ENCODE measurements around the gene SLC25A12. TPM values are rescaled to one million over a fixed set of nuclear protein-coding genes. Genes with fewer than 3 reads are reported as not detected.

Gene SLC25A12
- polyA plus RNA-seq, 1 of the 3 experiments (the other 2 are of a cell fraction): 13.0 TPM

DNA sequence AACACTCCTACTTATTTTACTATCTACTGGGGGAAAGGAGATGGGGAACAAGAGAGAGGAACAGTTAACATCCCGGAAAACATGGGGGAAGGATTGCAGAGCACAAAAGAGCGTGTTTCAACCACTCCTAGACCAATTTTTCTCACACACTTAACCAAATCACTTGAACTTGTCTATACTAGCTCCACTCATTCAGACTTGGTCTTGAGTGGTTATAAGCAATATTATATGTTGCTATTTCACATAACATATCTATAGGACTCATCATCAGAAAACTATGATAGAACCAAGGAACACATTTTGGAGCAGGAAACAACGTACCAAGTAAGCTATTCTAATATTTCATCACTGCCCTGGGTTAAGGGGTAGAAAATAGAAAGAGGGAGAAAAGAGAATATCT, 31.5 kb downstream of the SLC25A12 start:
- no peak overlapping the region for H2AFZ ChIP-seq (ENCODE audit: low read depth)
- no peaks in the 10 kb centered on the region for H4K20me1 ChIP-seq (ENCODE audit: insufficient read depth)
- POLR2A ChIA-PET: no interaction called here
- CTCF ChIA-PET: no interaction called here
- TF ChIP-seq TEAD4 (IDR thresholded peaks at IDR 0.05; ENCODE audit: borderline replicate concordance, insufficient read depth): no peak
- TF ChIP-seq EP300 (IDR thresholded peaks at IDR 0.05; ENCODE audit: borderline replicate concordance in 1 of 2, low read depth in 1 of 2, low read length in 1 of 2): no peak
- no peak for TF ChIP-seq MXI1 (IDR thresholded peaks at IDR 0.05; ENCODE audit: low read depth, low read length)
- TF ChIP-seq NFIC (IDR thresholded peaks at IDR 0.05; ENCODE audit: borderline replicate concordance): no peak
- H3K9me2 ChIP-seq: no peaks in the 10 kb centered on the region
- no peaks in the 10 kb centered on the region for H3K4me1 ChIP-seq (ENCODE audit: control insufficient read depth in 1 of 2, insufficient read depth in 2 of 2, low read depth in 1 of 2, low read length in 1 of 2)
- WGBS (ENCODE audit: low lambda C conversion rate): 95% methylated on average over 3 of the region's 3 CpGs
- no peak for DNase-seq
- no peaks in the 10 kb centered on the region for H3K36me3 ChIP-seq (replicated peaks in 1 of 2; ENCODE audit: control insufficient read depth in 1 of 2, insufficient read depth in 2 of 2, low read length in 1 of 2)
- H3F3A ChIP-seq (replicated peaks; ENCODE audit: insufficient read depth): no peaks in the 10 kb centered on the region
- H3K4me2 ChIP-seq: no peak overlapping the region
- no peaks in the 10 kb centered on the region for H3K9me3 ChIP-seq
- H3K4me3 ChIP-seq (ENCODE audit: low read depth in 2 of 2, low read length in 1 of 2): no peak overlapping the region
- H3K79me2 ChIP-seq (ENCODE audit: insufficient read depth): no peaks in the 10 kb centered on the region; the same call in 1 of the 2 replicates
- no peaks in the 10 kb centered on the region for H3K27me3 ChIP-seq (ENCODE audit: insufficient read depth)
- no peak overlapping the region for H3K27ac ChIP-seq (ENCODE audit: low read depth in 2 of 2, low read length in 1 of 2)
- no peak overlapping the region for H3K9ac ChIP-seq

DNA sequence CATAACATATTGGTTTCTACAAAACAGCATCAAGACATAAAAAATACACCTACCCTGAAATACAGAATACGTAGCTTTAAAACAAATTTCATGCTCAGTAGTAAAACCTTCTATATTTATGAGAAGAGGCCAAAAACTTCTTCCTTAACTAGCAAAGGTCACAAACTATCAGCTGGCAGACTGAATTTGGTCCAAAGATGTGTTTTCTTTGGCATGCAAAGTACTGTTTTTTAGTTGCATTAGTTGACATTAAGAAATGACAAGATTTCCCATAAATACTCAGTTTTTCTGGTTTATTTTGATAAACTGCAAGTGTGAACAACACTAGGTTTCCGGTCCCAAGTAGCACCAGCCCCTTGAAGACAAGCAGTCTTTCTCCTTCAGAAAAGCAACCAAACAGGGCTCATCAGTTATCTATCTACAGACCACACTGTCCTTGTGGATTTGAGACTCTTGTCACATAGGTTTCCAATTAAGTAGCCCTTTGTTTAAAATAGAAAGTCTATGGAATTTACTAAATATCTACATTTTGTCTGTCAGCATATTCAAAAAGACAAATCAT, 35.6 kb downstream of the SLC25A12 start:
- Histone ChIP-seq H3K4me1 (ENCODE audit: control insufficient read depth in 1 of 2, insufficient read depth in 2 of 2, low read depth in 1 of 2, low read length in 1 of 2) (no peaks in the 10 kb centered on the region), H3K27me3 (ENCODE audit: insufficient read depth) (no peaks in the 10 kb centered on the region), H4K20me1 (ENCODE audit: insufficient read depth) (no peaks in the 10 kb centered on the region), H3K9ac (no peak overlapping the region), H3K36me3 (replicated peaks in 1 of 2; ENCODE audit: control insufficient read depth in 1 of 2, insufficient read depth in 2 of 2, low read length in 1 of 2) (no peaks in the 10 kb centered on the region), H3K4me3 (ENCODE audit: low read depth in 2 of 2, low read length in 1 of 2) (no peak overlapping the region), H3K27ac (ENCODE audit: low read depth in 2 of 2, low read length in 1 of 2) (no peak overlapping the region), H3K79me2 (ENCODE audit: insufficient read depth) (no peaks in the 10 kb centered on the region; the same call in 1 of the 2 replicates), H2AFZ (ENCODE audit: low read depth) (no peak overlapping the region), H3F3A (replicated peaks; ENCODE audit: insufficient read depth) (no peaks in the 10 kb centered on the region), H3K9me2 (no peaks in the 10 kb centered on the region), H3K4me2 (no peak overlapping the region), H3K9me3 (no peaks in the 10 kb centered on the region)
- ChIA-PET CTCF (no interaction called here), POLR2A (no interaction called here)
- TF ChIP-seq, protein P1, sequence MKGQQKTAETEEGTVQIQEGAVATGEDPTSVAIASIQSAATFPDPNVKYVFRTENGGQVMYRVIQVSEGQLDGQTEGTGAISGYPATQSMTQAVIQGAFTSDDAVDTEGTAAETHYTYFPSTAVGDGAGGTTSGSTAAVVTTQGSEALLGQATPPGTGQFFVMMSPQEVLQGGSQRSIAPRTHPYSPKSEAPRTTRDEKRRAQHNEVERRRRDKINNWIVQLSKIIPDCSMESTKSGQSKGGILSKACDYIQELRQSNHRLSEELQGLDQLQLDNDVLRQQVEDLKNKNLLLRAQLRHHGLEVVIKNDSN (IDR thresholded peaks at IDR 0.05; ENCODE audit: borderline replicate concordance, low read depth): no peak
- no peak for TF ChIP-seq TCF12 (IDR thresholded peaks at IDR 0.05)
- TF ChIP-seq NRF1 (IDR thresholded peaks at IDR 0.05; ENCODE audit: low read depth, low read length): no peak
- TF ChIP-seq, protein P2, sequence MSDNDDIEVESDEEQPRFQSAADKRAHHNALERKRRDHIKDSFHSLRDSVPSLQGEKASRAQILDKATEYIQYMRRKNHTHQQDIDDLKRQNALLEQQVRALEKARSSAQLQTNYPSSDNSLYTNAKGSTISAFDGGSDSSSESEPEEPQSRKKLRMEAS (IDR thresholded peaks at IDR 0.05; ENCODE audit: low read depth): no peak
- TF ChIP-seq JUND (IDR thresholded peaks at IDR 0.05): no peak
- TF ChIP-seq, protein P3, sequence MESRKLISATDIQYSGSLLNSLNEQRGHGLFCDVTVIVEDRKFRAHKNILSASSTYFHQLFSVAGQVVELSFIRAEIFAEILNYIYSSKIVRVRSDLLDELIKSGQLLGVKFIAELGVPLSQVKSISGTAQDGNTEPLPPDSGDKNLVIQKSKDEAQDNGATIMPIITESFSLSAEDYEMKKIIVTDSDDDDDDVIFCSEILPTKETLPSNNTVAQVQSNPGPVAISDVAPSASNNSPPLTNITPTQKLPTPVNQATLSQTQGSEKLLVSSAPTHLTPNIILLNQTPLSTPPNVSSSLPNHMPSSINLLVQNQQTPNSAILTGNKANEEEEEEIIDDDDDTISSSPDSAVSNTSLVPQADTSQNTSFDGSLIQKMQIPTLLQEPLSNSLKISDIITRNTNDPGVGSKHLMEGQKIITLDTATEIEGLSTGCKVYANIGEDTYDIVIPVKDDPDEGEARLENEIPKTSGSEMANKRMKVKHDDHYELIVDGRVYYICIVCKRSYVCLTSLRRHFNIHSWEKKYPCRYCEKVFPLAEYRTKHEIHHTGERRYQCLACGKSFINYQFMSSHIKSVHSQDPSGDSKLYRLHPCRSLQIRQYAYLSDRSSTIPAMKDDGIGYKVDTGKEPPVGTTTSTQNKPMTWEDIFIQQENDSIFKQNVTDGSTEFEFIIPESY (IDR thresholded peaks at IDR 0.05; ENCODE audit: borderline replicate concordance, low read depth): no peak
- TF ChIP-seq YY1 (IDR thresholded peaks at IDR 0.05; ENCODE audit: low read depth): no peak
- TF ChIP-seq, protein P4, sequence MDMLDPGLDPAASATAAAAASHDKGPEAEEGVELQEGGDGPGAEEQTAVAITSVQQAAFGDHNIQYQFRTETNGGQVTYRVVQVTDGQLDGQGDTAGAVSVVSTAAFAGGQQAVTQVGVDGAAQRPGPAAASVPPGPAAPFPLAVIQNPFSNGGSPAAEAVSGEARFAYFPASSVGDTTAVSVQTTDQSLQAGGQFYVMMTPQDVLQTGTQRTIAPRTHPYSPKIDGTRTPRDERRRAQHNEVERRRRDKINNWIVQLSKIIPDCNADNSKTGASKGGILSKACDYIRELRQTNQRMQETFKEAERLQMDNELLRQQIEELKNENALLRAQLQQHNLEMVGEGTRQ (IDR thresholded peaks at IDR 0.05; ENCODE audit: borderline replicate concordance, low read depth, low read length): no peak
- TF ChIP-seq FOSL2 (IDR thresholded peaks at IDR 0.05; ENCODE audit: borderline replicate concordance, low read depth): no peak
- TF ChIP-seq, protein P5, sequence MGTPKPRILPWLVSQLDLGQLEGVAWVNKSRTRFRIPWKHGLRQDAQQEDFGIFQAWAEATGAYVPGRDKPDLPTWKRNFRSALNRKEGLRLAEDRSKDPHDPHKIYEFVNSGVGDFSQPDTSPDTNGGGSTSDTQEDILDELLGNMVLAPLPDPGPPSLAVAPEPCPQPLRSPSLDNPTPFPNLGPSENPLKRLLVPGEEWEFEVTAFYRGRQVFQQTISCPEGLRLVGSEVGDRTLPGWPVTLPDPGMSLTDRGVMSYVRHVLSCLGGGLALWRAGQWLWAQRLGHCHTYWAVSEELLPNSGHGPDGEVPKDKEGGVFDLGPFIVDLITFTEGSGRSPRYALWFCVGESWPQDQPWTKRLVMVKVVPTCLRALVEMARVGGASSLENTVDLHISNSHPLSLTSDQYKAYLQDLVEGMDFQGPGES (IDR thresholded peaks at IDR 0.05; ENCODE audit: low read depth, low read length): no peak
- no peak for TF ChIP-seq CHD2 (IDR thresholded peaks at IDR 0.05; ENCODE audit: low read length, partially characterized antibody)
- TF ChIP-seq RFX5 (IDR thresholded peaks at IDR 0.05; ENCODE audit: low read length): no peak
- no peak for DNase-seq
- WGBS (ENCODE audit: low lambda C conversion rate): 96% methylated on average over 2 of the region's 2 CpGs
